ENCODE data around the gene PLCXD3.

DNA sequence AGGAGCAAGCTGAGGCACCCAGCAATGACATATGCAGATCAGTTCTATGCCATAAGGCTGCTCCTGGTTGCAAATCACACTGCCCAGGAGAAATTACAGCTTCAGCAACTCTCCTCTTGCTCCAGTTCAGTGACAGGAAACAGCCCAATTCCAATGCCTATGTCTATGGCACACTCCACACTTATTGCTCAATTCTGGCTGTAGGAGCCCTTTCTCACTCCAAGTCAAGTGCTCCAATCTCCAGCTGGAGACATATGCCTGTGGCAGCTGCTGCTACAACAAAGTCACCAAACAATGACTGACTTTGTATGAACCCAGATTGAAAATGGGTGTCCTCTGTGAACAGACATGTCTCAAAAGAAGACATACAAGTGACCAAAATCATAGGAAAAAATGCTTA, 31.8 kb upstream of the PLCXD3 start:
- no peak for TF ChIP-seq EZH2 (IDR thresholded peaks at IDR 0.05)
- TF ChIP-seq POLR2AphosphoS5 (IDR thresholded peaks at IDR 0.05; ENCODE audit: borderline replicate concordance, low read depth, low read length) = no peak

All from SK-N-MC (cell line).